ENCODE data around the gene TYW1.
"Not testable (repeated sequence)": the region's sequence is repeated elsewhere in the genome, so short reads cannot be mapped to it uniquely, and the experiment has no call there.

TYW1 gene

GRCh38 chr7:67089261-67089660 is 92.6 kb downstream of the TYW1 start:
- not testable (repeated sequence) for H3K9me3 ChIP-seq (ENCODE audit: control insufficient read depth, low read length); H3K36me3 ChIP-seq (ENCODE audit: control insufficient read depth, insufficient read depth, low read length); H3K27ac ChIP-seq (ENCODE audit: insufficient read depth, low read depth, low read length, poor library complexity, severe bottlenecking); H3K4me3 ChIP-seq (ENCODE audit: insufficient read depth, low read depth, low read length); H3K4me1 ChIP-seq (ENCODE audit: control insufficient read depth, insufficient read depth, low read length); H3K27me3 ChIP-seq (ENCODE audit: control insufficient read depth, insufficient read depth, low read length, poor library complexity, severe bottlenecking)
- WGBS, 2 experiments: 77 to 87% methylated on average over 10 of the region's 10 CpGs

DNA sequence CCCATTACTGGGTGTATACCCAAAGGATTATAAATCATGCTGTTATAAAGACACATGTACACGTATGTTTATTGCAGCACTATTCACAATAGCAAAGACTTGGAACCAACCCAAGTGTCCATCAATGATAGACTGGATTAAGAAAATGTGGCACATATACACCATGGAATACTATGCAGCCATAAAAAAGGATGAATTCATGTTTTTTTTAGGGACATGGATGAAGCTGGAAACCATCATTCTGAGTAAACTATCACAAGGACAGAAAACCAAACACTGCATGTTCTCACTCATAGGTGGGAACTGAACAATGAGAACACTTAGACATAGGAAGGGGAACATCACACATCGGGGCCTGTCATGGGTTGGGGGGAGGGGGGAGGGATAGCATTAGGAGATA is 94.4 kb downstream of the TYW1 start:
- not testable (repeated sequence) for H3K9me3 ChIP-seq (ENCODE audit: control insufficient read depth, low read length); H3K36me3 ChIP-seq (ENCODE audit: control insufficient read depth, insufficient read depth, low read length); H3K4me1 ChIP-seq (ENCODE audit: control insufficient read depth, insufficient read depth, low read length); H3K27me3 ChIP-seq (ENCODE audit: control insufficient read depth, insufficient read depth, low read length, poor library complexity, severe bottlenecking); H3K4me3 ChIP-seq (ENCODE audit: insufficient read depth, low read depth, low read length); H3K27ac ChIP-seq (ENCODE audit: insufficient read depth, low read depth, low read length, poor library complexity, severe bottlenecking)
- WGBS, 2 experiments: no CpG with 5 or more reads among the region's 2 CpGs

DNA sequence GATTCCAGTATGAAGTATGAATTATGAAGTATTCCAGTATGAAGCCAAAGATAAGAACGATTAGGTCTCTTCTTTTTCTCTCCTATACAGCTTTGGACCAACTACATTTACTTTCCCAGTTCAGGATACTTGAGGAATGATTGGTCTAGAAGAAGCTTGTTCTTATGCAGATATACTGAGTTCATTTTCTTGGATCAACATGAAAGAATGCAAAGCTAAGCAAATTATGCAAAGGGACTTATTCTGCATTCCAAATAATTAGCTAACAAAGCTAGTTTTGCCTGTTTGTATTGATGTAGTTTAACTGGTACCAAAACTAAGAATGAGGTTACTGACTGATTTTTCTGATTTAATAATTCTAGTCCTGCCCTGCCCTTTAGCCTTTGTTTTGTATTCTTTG is 101.4 kb downstream of the TYW1 start:
- not testable (repeated sequence) for H3K27me3 ChIP-seq (ENCODE audit: control insufficient read depth, insufficient read depth, low read length, poor library complexity, severe bottlenecking); H3K36me3 ChIP-seq (ENCODE audit: control insufficient read depth, insufficient read depth, low read length); H3K9me3 ChIP-seq (ENCODE audit: control insufficient read depth, low read length); H3K27ac ChIP-seq (ENCODE audit: insufficient read depth, low read depth, low read length, poor library complexity, severe bottlenecking); H3K4me3 ChIP-seq (ENCODE audit: insufficient read depth, low read depth, low read length); H3K4me1 ChIP-seq (ENCODE audit: control insufficient read depth, insufficient read depth, low read length)
- WGBS, 2 experiments: no CpG with 5 or more reads among the region's 1 CpG

GRCh38 chr7:67099406-67099805 is 102.8 kb downstream of the TYW1 start:
- WGBS, 2 experiments: 90 to 93% methylated on average over 5 of the region's 5 CpGs
- H3K36me3 ChIP-seq (ENCODE audit: control insufficient read depth, insufficient read depth, low read length); H3K9me3 ChIP-seq (ENCODE audit: control insufficient read depth, low read length); H3K4me3 ChIP-seq (ENCODE audit: insufficient read depth, low read depth, low read length); H3K27me3 ChIP-seq (ENCODE audit: control insufficient read depth, insufficient read depth, low read length, poor library complexity, severe bottlenecking); H3K27ac ChIP-seq (ENCODE audit: insufficient read depth, low read depth, low read length, poor library complexity, severe bottlenecking); H3K4me1 ChIP-seq (ENCODE audit: control insufficient read depth, insufficient read depth, low read length): not testable (repeated sequence)

- H3K27ac ChIP-seq (ENCODE audit: insufficient read depth, low read depth, low read length, poor library complexity, severe bottlenecking); H3K9me3 ChIP-seq (ENCODE audit: control insufficient read depth, low read length); H3K4me1 ChIP-seq (ENCODE audit: control insufficient read depth, insufficient read depth, low read length); H3K36me3 ChIP-seq (ENCODE audit: control insufficient read depth, insufficient read depth, low read length); H3K4me3 ChIP-seq (ENCODE audit: insufficient read depth, low read depth, low read length); H3K27me3 ChIP-seq (ENCODE audit: control insufficient read depth, insufficient read depth, low read length, poor library complexity, severe bottlenecking): not testable (repeated sequence)
- WGBS, 2 experiments: 95 to 98% methylated on average over 5 of the region's 6 CpGs
These were observed 103.4 kb downstream of the TYW1 start for GRCh38 chr7:67100038-67100437.

DNA sequence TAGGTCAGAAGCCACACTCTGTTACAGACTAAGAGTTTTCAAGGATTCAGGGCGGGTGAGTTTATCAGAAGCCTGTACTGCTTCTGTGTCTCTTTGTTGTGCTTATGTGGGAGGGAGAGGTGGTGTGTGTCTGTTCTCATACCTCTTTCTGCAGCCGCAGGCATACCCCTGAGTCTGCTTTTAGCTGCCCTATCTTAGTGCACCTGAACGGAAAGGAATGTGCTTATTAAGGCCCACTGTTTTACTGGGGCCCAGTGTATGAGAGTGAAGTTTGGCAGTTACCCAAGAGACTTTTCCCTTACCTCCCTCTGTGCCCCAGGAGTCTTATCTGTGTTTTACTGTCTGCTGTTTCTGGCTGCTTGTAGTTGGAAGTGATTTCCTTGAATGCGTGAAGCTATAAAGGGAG is 104.3 kb downstream of the TYW1 start:
- H3K27ac ChIP-seq (ENCODE audit: insufficient read depth, low read depth, low read length, poor library complexity, severe bottlenecking): no peak overlapping the region
- H3K27me3 ChIP-seq (ENCODE audit: control insufficient read depth, insufficient read depth, low read length, poor library complexity, severe bottlenecking): no peaks in the 10 kb centered on the region
- no peaks in the 10 kb centered on the region for H3K9me3 ChIP-seq (ENCODE audit: control insufficient read depth, low read length)
- H3K4me1 ChIP-seq (ENCODE audit: control insufficient read depth, insufficient read depth, low read length): no peaks in the 10 kb centered on the region
- H3K4me3 ChIP-seq (ENCODE audit: insufficient read depth, low read depth, low read length): no peak overlapping the region
- 78 to 81% methylated on average over 4 of the region's 4 CpGs for WGBS, 2 experiments
- H3K36me3 ChIP-seq (ENCODE audit: control insufficient read depth, insufficient read depth, low read length): no peaks in the 10 kb centered on the region

GRCh38 chr7:67104937-67105336 is 108.3 kb downstream of the TYW1 start:
- H3K27me3 ChIP-seq (ENCODE audit: control insufficient read depth, insufficient read depth, low read length, poor library complexity, severe bottlenecking); H3K27ac ChIP-seq (ENCODE audit: insufficient read depth, low read depth, low read length, poor library complexity, severe bottlenecking); H3K36me3 ChIP-seq (ENCODE audit: control insufficient read depth, insufficient read depth, low read length); H3K4me1 ChIP-seq (ENCODE audit: control insufficient read depth, insufficient read depth, low read length); H3K9me3 ChIP-seq (ENCODE audit: control insufficient read depth, low read length); H3K4me3 ChIP-seq (ENCODE audit: insufficient read depth, low read depth, low read length): not testable (repeated sequence)
- 87 to 91% methylated on average over 3 of the region's 4 CpGs for WGBS, 2 experiments

GRCh38 chr7:67105377-67105776 is 108.7 kb downstream of the TYW1 start:
- H3K27me3 ChIP-seq (ENCODE audit: control insufficient read depth, insufficient read depth, low read length, poor library complexity, severe bottlenecking): no peaks in the 10 kb centered on the region
- H3K9me3 ChIP-seq (ENCODE audit: control insufficient read depth, low read length): no peaks in the 10 kb centered on the region
- H3K4me3 ChIP-seq (ENCODE audit: insufficient read depth, low read depth, low read length): no peak overlapping the region
- no peak overlapping the region for H3K27ac ChIP-seq (ENCODE audit: insufficient read depth, low read depth, low read length, poor library complexity, severe bottlenecking)
- H3K36me3 ChIP-seq (ENCODE audit: control insufficient read depth, insufficient read depth, low read length): no peaks in the 10 kb centered on the region
- H3K4me1 ChIP-seq (ENCODE audit: control insufficient read depth, insufficient read depth, low read length): no peaks in the 10 kb centered on the region
- 90 to 96% methylated on average over 3 to 4 of the region's 4 CpGs for whole genome bisulfite sequencing, 2 experiments

- not testable (repeated sequence) for H3K9me3 ChIP-seq (ENCODE audit: control insufficient read depth, low read length); H3K27ac ChIP-seq (ENCODE audit: insufficient read depth, low read depth, low read length, poor library complexity, severe bottlenecking); H3K36me3 ChIP-seq (ENCODE audit: control insufficient read depth, insufficient read depth, low read length); H3K4me3 ChIP-seq (ENCODE audit: insufficient read depth, low read depth, low read length); H3K27me3 ChIP-seq (ENCODE audit: control insufficient read depth, insufficient read depth, low read length, poor library complexity, severe bottlenecking); H3K4me1 ChIP-seq (ENCODE audit: control insufficient read depth, insufficient read depth, low read length)
- 100% methylated on average over 1 of the region's 4 CpGs; no CpG with 5 or more reads in 1 of the 2 experiments for whole genome bisulfite sequencing, 2 experiments
These were observed 109.6 kb downstream of the TYW1 start for GRCh38 chr7:67106255-67106654.

DNA sequence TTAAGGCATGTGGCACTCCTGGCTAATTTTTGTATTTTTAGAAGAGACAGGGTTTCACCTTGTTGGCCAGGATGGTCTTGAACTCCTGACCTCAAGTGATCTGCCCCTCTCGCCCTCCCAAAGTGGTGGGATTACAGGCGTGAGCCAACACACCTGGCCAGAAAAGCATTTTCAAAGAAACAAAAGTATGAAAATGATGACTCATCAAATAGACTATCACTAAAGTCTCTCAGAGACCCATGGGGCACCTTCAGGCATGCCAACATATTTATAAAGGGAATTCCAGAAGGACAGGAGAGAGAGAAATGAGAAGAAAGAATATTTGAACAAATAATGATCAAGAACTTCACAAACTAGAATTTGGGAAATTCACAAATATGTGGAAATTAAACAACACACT is 114.7 kb downstream of the TYW1 start:
- not testable (repeated sequence) for H3K4me3 ChIP-seq (ENCODE audit: insufficient read depth, low read depth, low read length); H3K9me3 ChIP-seq (ENCODE audit: control insufficient read depth, low read length); H3K36me3 ChIP-seq (ENCODE audit: control insufficient read depth, insufficient read depth, low read length); H3K27me3 ChIP-seq (ENCODE audit: control insufficient read depth, insufficient read depth, low read length, poor library complexity, severe bottlenecking); H3K4me1 ChIP-seq (ENCODE audit: control insufficient read depth, insufficient read depth, low read length); H3K27ac ChIP-seq (ENCODE audit: insufficient read depth, low read depth, low read length, poor library complexity, severe bottlenecking)
- 95 to 100% methylated on average over 2 of the region's 2 CpGs for WGBS, 2 experiments

DNA sequence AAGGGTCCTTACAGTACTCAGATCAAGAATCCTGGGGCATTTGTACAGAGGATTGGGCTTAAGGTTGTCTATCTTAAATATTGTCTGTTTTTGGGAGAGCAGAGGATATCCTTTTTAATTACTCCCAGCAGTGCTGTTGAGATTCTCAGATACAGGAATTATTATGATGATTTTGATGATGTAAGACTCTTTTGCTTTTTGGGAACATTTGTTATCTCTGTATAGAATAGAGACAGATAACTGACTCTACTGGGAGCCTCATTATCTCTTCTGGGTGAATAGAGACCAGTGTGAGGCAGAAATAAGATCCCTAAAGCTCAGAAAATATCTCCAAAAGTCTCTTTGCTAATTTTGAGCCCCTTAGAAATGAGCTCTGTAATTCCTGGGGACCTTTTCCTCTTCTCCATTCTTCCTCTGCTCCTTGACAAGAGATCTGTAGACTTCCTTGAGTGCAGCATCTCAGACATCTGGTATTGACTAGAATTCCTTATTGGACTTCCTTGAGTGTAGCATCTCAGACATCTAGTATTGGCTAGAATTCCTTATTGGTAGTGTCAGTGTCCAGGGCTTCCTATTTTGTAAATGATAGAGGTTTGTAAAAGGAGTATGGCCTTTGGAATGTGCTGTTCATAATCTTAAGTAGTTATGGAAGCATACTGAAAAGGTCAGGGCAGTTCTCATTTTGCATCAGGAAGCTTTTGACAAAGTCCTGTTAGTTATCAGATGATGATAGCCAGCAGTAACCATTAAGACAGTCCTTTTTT is 118.0 kb downstream of the TYW1 start:
- not testable (repeated sequence) for H3K36me3 ChIP-seq (ENCODE audit: control insufficient read depth, insufficient read depth, low read length); H3K27me3 ChIP-seq (ENCODE audit: control insufficient read depth, insufficient read depth, low read length, poor library complexity, severe bottlenecking); H3K27ac ChIP-seq (ENCODE audit: insufficient read depth, low read depth, low read length, poor library complexity, severe bottlenecking); H3K4me1 ChIP-seq (ENCODE audit: control insufficient read depth, insufficient read depth, low read length); H3K4me3 ChIP-seq (ENCODE audit: insufficient read depth, low read depth, low read length); H3K9me3 ChIP-seq (ENCODE audit: control insufficient read depth, low read length)
